K562 (cell line): Measurements from ENCODE around the gene IPO9.

Experiments used
- YBX1 ChIP-seq: fragments of 450-650 bp; IDR thresholded peaks from 2 replicates; pipeline ENCODE4 v1.7.1; 2016; ENCODE audit warnings: mild to moderate bottlenecking
- ZNF274 ChIP-seq: IDR thresholded peaks from 2 replicates; pipeline ENCODE4 v1.6.1; 2011; ENCODE audit warnings: low read depth, mild to moderate bottlenecking, low read length, moderate library complexity, borderline replicate concordance
- ZNF717 ChIP-seq: fragments of 250-450 bp; sonication (Bioruptor Pico); IDR thresholded peaks from 2 replicates; pipeline ENCODE4 v1.5.0; 2021

DNA sequence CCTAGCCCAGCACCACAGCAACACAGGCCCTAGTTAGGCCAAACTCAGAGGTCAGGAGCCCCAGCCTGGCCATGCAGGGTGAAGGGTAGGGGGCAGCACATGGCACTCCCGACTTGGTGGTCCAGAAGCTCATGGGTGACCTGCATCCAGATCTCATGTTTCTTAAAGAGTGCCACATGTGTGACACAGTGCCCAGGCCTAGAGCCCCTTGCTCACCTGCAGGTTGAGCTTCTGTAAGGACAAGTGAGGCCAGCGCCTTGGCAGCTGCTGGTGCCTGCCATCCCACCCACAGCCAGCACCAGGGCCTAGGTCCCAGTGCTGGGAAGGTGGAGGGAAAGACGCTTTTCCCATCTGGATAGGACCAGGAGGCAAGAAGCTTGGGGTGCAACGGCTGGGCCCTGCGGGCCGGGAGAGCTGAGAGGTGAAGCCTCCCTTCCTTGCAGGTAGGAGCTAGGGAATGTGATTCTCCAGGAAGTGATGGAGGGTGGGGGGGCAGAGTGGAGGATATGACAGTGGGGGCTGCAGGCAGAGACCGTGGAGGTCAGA, 66.2 kb downstream of the IPO9 start:
- TF ChIP-seq YBX1 = no peak
- TF ChIP-seq ZNF717 (CRISPR knock-in tag) = no peak
- TF ChIP-seq ZNF274 = no peak
